AML-193 (cell line): ENCODE data around the gene CACNA1E.

Source experiments
- DNase-seq, 2 experiments: peaks; one replicate each; lab custom pipeline; 2025; lab: John Stamatoyannopoulos, UW

Gene CACNA1E

DNA sequence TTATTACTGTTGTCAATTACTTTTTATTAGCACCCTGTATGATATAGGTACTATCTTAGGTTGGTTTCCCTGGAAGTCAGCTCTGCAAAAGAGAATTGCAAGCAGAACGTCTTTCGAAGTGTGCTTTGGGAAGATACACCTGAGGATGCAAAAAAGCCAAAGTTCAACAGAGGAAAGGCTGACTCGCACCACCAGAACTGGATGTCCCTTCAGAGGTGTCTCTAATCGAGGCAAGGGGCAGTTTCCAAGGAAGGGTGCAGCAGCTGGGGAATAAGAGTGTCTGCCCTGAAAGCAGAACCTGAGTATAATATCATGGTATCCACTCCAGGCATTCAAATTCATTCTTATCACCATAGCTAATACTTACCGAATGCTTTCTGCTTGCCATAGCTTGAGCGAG is 149.6 kb downstream of the CACNA1E start:
- no peak for DNase-seq

DNA sequence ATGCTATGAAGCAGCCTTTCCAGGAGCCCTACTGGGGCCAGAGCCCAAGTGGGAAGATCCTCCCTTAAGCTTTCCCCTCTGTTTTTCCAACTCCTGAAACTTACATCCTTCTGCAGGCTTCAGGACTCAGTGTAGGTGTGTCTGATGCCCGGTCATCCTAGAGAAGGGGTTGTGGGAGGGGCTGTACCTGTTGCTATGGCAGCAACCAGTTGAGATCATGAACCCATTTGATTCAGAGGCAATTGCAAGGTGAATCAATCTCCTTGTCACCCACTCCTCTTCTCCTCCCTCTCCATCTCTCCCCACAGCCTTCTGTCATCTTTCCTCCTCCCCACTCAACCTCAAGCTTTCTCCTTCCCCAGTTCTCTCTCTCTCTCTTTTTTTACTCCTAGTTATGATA is 151.8 kb downstream of the CACNA1E start:
- no peak for DNase-seq

DNA sequence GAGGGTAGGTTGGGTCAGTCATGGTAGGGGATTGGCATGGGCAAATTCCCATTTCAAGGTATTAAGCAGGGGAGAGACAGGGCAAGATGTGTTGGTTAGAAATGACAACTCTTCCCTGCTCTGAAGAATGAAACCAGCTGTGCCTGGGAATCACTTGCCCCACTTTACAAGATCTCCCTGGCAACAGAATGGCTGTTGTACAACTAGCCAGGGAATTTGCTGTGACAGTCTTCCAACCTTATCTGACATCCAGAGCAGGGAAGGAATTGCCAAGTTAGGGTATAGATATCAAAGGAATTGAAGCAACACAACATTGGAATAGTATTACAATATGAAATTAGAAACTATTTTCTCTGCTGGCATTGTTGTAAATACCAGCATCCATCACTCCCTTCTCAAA is 154.7 kb downstream of the CACNA1E start:
- DNase-seq: no peak

DNA sequence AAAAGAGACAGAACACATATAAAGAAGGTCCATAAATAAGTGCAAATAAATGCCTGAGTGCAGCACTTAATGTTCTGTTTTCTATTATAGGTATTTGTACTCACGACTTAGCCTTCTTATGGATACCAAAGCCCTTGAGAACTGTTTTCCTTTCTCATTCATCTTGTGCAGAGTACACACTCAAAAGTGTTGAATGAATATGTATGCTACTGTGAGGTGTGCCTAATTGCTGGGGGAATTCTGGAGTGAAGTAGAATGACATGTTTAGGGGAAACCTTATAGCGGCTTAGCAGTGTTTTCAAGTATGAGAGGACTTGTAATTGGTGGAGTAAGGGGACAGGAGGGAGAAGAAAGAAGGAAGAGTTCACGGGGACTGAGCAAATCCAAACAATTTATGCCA is 157.6 kb downstream of the CACNA1E start:
- DNase-seq: no peak

DNA sequence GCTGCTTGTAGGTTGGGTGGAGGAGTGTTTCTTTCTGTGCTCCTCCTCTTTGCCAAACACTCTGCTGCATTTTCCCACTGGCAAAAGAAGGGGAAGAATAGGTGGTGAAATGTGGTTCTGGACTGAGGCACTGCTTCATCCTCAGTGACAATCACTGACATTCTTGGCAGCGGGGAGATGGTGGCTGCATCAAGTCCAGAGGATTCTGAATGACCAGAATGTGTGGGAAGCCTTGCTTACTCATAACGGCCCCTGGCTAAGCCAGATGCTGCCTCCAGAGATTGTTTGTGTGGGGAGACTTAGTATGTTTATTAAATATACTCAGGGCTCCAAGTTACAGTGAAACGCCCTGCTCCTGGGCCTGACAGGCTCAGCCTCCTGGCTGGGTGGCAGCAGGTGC is 160.3 kb downstream of the CACNA1E start:
- no peak for DNase-seq

DNA sequence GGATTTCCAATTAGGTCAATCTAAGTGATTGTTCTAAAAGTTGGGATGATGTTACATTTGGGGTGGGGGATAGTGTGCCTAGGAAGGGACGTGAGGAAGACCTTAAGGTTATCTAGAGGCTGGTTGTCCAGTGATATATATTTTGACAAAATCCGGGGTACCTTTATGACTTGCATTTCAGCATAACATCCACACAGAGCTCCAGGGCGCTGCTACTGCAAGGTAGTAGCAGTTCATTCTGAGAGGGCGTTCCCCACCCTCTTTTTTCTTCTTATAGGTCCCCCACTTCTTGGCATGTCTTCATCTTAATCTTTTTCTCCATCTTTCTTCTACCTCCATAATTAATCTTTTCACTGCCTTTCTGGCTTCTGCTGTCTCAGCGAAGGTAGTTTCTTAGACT is 161.9 kb downstream of the CACNA1E start:
- DNase-seq: no peak

DNA sequence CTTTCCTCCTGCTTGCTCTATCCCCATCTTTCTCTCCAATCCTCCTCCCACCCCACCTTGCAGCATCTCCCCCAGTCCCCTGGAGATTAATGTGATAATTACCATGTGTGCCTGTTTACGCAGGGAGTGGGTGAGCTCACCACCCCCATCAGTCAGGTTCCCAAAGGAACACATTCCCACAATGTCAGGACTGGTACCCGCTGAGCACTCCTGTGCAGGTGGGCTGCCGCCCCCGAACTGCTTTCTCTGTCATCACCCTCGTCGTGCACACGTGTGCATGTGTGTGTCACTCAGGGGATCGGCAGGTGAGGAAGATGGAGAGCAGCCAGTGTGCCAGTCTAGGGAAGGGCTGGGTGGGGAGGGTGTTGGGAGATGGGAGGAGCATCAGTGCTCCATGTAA is 163.4 kb downstream of the CACNA1E start:
- no peak for DNase-seq

DNA sequence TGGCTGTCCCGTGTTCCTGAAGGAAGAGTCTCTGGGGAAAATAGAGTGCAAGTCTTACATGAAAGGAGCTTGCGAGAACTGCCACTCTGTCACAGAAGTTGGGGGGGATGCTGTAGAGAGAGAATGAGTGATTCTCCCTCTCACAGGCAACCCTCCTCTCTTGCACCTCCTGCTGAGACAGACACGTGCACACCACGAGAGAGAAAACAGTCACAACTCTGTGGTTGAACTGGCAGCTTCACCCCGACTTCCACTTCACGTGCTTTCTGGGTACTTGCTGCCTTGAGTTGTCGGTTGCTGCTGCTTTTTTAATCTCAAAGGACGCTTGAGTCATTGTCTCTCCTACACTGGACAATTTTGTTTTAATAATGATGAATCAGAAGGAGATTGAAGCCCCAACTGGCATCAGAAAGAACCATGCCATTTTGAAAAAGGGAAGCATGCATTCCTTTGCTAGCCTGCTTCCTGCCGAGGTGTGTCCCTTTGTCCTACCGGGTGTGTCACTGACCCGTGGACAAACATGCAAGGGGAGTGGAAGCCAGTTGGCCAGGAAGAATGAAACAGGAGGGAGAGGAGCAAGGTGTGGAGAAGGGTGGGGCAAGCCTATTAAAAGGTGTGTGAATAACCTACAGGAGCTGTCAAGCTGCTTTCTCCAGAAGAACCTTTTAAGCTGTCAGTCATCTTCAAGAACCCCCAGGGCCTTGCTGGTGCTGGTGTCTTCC is 164.2 kb downstream of the CACNA1E start:
- DNase-seq: no peak

DNA sequence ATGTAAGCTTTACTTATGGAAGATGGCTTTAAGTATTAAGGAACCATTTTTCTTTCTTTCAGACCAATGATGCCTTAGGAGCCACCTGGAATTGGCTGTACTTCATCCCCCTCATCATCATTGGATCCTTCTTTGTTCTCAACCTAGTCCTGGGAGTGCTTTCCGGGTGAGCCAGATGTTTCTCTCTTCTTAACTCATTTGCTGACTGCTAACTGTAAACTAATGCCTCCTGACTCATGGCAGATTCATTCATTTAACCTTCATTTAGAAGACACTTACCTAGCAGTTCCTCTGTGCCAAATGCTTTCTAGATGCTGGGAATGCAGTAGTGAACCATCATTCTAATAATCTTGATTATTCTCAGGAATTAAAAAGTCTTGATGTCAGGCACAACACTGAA is 168.0 kb downstream of the CACNA1E start:
- DNase-seq: no peak

DNA sequence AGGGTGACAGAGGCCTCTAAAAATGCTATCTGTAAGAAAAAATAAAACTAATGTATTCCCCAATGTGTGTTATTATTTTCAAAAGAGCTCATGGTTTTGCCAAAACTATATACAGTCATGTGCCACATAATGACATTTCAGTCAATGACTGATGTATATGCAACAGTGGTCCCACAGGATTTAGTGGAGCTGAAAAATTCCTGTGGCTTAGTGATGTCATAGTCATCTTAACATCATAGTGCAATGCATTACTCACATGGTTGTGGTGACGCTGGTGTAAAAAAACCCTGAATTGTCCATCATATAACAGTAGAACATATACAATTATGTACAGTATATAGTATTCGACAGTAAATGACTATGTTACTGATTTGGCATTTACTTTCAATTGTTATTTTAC is 172.4 kb downstream of the CACNA1E start:
- DNase-seq: no peak

DNA sequence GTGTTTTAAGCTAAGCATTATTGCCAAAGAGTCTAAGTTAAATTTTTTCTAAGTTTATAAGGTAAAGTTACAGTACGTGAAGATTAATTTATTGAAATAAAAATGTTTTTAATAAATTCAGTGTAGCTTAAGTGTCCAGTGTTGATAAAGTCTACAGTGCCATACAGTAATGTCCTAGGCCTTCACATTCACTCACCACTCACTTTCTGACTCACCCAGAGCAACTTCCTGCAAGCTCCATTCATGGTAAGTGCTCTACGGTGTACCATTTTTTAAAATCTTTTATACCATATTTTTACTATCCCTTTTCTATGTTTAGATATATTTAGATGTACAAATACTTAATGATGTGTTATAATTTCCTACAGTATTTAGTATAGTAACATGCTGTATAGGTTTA is 173.2 kb downstream of the CACNA1E start:
- no peak for DNase-seq

DNA sequence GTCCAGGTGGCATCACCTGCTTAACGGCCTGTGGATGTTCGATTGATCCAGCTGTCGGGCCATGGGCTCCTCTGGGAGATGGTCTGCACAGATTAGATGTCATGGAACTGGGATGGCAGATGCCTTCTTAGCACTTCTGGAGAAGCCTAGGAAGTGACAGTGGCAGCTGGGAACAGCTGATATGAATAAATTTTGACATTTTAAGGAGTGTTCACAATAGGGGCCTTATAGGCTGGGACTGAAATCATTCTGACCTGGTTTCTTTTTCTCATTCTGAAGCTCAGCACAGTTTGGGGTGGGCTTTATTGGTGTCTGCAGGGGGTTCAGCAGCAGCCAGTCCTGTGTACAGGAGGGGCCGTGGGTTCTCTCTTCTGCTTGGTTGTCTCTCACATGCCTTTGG is 175.3 kb downstream of the CACNA1E start:
- no peak for DNase-seq

DNA sequence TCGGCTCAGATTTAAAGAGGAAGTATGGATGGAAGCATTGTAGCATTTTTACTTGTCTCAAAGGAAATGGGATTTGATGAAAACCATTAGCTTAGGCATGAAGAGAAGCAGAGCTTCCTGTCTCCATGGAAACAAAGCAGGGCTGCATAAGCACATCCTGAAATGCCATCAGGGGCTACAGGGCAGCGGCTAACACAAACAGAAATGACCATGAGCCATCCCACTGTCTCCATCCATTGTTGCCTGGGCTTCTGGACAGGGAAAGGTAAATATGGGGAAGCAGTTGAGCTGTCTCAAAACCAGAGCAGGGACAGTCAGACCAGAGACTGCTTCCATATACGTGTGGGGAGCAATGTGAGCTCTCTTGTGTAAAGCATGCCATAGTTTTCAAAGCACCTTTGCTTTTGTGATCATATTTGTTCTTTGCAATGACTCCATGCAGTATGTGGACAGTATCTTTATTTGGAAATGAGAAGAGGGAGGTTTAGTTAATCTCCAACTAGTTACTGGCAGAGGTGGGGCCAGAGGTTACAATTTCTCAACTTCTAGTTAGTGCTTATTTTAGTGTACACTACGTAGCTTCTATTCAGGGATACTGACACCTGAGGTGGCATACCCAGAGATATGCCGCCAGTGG is 176.1 kb downstream of the CACNA1E start:
- no peak for DNase-seq

DNA sequence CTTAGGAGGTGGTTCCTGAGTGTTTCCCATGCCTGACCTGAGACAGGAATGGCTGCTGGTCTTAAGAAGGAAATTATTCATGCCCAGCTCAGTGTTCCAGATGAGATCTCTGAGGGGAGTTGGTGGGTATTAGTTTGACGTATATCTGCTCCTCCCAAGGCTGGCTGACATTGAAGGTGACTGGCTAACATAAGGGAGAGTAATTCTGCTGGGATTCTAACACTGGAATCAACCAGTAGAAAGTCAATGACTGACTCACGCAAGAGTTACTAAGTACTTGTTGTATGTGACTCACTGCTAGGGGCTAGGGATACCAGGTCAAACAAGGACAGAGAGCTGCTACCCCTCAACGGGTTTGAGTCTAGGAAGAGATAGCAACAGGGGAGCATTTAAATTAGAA is 177.3 kb downstream of the CACNA1E start:
- DNase-seq: no peak

DNA sequence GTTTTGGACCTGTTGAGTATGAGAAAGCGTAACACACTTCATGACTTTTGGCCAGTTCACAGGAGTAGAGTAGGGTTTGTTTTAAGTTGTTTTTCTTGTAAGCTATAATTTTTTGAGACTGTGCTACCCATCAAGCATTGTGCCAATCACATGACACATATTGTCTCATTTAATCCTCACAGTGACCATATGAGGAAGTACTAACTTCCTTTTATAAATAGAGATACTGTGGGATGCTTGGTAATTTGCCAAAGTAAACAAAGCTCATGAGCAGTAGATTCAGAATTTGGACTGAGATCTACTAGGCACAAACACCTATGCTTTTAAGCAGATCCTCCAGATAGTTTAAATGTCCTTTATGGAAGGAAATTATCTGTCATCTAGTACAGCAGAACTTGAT is 178.3 kb downstream of the CACNA1E start:
- DNase-seq: no peak

DNA sequence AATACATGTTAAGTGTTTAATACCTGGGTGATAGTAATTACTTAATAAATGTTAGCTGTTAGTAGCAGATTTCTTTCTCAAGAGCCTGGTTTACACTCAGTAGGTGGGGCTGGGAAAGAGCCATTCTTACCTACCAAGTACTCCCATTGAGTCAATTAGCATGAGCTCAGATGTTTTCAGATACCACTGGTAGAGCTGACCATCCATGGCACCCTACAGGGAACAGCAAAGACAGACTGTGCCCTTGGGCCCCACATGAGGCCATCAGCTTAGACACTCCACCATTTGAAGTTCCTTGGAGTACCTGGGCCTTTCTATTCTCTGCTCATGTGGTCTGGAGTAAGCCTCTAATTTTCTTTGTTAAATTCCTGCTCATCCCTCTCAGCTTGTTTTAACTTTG is 179.3 kb downstream of the CACNA1E start:
- DNase-seq: no peak

DNA sequence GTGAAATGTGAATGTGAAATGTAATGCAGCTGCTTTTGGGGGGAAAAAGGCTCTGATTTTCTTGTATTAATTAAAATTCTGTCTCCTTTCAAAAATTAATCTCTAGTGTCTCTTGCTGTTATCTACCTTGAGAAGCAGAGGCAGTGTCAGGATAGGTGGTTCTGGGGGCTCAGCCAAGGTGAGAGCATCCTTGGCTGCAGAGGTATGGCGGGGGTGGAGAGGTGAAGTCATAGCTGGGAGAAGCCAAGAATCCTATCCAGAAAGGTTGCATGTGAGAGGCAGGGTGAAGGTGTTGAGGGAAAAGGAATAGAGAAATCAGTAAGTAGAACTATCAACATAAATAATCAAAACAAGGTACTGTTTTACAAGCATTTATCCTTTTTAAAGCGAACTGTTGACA is 181.2 kb downstream of the CACNA1E start:
- no peak for DNase-seq

DNA sequence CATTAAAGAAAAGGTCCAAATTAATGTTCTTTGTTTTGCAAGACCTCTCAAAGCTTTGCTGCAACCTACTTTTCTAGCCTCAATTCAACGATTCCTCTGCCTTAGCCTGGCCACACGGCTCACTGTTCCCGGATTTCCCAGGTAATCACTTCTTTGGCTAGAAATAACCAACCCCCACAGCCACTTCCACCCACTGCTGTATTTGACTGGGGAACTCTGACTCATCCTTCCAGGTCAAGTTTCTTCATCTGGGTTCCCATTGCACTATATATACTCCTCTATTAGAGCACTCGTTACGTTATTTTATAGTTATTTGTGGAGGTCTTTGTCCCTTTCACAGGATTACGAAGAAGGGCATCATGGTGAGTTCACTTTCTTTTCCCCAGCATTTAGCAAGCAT is 185.9 kb downstream of the CACNA1E start:
- DNase-seq: no peak

DNA sequence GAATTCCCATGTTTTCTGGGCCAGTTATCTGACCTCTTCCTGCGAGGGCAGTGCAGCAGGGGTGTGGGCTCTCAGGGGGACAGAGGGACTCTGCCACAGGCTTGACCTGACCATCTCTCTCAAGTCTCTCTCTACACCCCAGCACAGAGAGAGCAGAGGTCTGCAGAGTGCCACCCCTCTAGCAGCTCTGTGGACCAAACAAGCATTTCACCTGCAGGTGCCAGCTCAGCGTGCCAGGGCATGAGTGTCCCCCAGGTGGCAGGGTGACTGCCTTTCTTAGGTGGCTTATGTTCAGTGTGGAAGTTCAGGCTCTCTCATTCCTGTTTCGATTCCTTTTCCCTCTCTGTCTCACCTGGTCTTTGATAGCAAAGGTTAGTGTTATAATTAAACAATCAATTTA is 191.3 kb downstream of the CACNA1E start:
- DNase-seq: no peak

DNA sequence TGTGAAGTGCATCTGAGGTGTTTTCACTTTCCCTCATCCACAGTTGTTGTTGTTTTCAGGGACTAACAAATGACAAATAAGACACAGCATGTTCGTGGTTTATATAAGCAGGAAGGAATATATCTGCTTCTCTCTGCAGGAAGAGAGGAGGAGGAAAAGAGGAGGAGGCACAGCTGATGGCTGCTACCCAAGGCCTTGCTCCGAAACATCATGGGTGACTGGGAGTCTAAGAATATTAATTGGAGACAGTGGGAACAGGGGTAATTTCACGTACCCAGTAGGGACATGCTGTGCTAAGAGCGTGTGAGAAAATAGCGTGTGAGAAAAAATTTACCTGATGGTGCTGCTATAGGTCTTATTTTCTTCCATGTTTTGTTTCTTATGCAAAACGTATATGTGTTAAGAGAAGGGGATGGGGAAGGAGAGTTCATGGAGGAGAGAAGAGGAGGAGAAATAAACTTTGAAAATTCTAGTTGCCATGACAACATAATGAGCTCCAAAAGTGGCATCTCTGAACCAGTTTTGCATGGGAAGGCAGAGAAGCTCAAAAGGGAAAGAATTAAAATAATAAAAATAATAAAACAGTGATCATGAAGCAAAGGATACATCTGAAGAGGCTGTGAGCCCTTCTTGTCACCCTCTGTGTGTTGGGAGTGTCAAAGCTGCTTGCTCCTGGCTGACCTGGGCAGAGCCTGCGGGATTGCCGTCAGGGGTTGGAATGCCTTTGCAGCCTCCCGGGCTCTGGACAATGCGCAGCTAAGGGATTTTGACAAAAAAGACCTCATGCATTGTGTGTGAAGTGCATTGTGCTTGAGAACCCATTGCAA is 192.0 kb downstream of the CACNA1E start:
- no peak for DNase-seq

DNA sequence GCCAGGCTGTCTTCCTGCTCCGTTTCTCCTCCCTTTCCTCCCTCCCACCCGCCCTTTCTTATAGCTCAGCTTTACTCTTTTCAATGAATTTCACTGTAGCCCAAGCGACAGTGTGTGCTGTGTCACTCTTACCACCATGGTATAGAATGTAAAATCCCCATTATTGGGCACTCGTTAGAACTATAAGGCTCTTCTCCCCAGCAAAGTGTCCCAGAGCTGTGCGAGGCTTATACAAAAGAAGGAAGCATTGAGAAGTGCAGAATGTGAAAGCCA is 192.5 kb downstream of the CACNA1E start:
- DNase-seq: no peak

DNA sequence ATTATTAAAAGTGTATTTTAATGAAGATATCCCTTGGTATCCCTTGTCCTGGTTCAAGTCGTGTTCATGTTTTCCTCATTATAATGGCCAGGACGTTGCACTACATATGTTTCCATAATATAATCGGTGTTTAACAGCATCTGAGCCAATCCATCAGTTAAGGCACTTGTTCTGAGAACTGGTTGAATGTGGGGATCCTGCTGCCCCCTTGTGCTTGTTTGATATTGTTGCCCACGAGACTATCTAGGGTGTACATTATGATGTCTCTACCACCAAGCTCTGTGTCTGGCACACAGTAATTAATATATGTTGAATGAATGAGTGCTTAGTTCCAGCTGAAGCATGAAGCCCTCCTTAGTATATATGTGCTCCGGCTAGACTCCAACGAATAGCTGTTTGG is 193.0 kb downstream of the CACNA1E start:
- peak; percentile 36 to 43 for DNase-seq

DNA sequence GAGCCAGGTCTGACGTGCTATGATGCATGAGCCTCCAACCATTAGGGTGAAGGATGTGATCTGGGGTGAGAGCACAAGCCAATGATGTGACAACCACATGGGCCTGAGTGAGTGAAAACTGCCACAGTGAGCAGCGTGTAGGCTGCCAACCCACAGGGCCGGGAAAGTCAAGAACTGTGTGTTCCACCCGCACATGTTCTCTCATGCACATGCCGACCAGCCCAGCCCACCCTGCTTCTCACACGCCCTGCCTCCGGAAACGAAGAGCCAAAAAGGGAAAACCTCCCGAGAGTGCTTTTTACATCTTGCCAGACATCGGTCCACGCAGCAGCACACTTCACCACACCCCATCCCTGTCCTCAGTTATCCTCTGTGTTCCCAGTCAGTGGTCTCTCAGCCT is 197.0 kb downstream of the CACNA1E start:
- DNase-seq: no peak

DNA sequence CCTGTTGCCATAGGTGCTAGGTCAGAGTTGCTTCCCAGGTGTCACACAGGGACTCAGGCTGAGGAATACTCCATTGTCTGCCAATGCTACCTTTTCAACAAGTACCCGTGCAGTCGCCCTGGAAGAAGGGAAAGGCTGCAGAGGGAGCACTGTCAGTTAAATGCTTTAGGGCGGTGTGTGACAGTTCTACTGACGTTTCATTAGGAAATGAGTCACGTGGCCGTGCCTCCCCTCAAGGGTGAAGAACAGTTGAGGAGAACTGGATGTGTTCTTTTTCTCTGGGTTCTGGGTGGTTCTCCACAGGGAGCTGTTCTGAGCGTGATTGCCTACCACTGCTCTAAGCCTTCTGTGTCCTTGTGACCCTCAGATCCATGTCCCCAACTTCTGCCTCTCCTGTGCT is 197.6 kb downstream of the CACNA1E start:
- no peak for DNase-seq
